Measurements from ENCODE around the gene HTR3B.
A peak's percentile ranks its signal among the peaks of the same experiment; 100 is the strongest.

The HTR3B gene

GRCh38 chr11:113974741-113975470 lies 70.3 kb downstream of the HTR3B start, which contains the start of gene HTR3A:
Gene HTR3A, plus strand, starts transcription at chr11:113975108. Its CDS starts 218 bp downstream, at chr11:113975326.
- Mint-ChIP-seq H3K27ac (peak within 1 kb of the TSS; percentile 98), H3K36me3 (no peaks in the 10 kb centered on the region), H3K4me3 (no peak within 1 kb of the TSS), H3K4me1 (peaks cover 58% of the 10 kb centered on the region), H3K9me3 (no peaks in the 10 kb centered on the region), H3K27me3 (no peaks in the 10 kb centered on the region)
- DNase-seq (ENCODE audit: low spot score in 2 of 2) (no peak), ATAC-seq (ENCODE audit: low read depth) (no peak)

- Mint-ChIP-seq H3K27ac (peak overlapping the region; percentile 98), H3K27me3 (no peaks in the 10 kb centered on the region), H3K4me3 (peak overlapping the region; percentile 73), H3K9me3 (no peaks in the 10 kb centered on the region), H3K4me1 (peaks cover 65% of the 10 kb centered on the region), H3K36me3 (no peaks in the 10 kb centered on the region)
- DNase-seq (ENCODE audit: low spot score in 2 of 2) (peak; percentile 43 to 46), ATAC-seq (ENCODE audit: low read depth) (peak; percentile 56)
These were observed 72.5 kb downstream of the HTR3B start for GRCh38 chr11:113977071-113977490.

- H3K27ac Mint-ChIP-seq = peak overlapping the region; percentile 98
- DNase-seq (ENCODE audit: low spot score in 2 of 2) = peak; percentile 60 to 73
- no peaks in the 10 kb centered on the region for H3K9me3 Mint-ChIP-seq
- peak; percentile 85 for ATAC-seq (ENCODE audit: low read depth)
- no peaks in the 10 kb centered on the region for H3K36me3 Mint-ChIP-seq
- peak overlapping the region; percentile 73 for H3K4me3 Mint-ChIP-seq
- H3K4me1 Mint-ChIP-seq = peaks cover 61% of the 10 kb centered on the region
- H3K27me3 Mint-ChIP-seq = no peaks in the 10 kb centered on the region
These were observed 73.1 kb downstream of the HTR3B start for GRCh38 chr11:113977701-113978100.

DNA sequence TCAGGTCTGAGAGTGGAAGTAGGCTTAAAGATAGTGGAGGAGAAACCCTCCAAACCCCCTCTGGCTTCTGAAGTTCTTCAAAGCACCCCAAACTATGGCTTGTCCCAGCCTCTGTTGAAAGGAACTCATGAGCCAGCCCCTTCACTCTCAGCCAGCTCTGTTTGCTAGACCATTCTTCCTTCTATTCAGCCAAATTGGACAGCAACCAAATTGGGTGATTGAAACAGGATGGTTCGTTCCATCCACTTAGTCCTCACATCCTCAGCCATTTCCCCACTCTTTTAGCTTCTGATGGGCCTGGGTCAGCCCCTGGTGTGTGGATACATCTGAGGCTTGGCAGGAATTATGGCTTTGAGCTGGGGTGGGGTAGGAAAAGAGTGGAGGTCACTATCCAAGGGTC lies 74.8 kb downstream of the HTR3B start:
- ATAC-seq (ENCODE audit: low read depth) (no peak), DNase-seq (ENCODE audit: low spot score in 2 of 2) (no peak)
- no peaks in the 10 kb centered on the region for H3K27me3 Mint-ChIP-seq
- peak overlapping the region; percentile 8 for H3K4me3 Mint-ChIP-seq
- H3K4me1 Mint-ChIP-seq = peaks cover 66% of the 10 kb centered on the region
- no peaks in the 10 kb centered on the region for H3K9me3 Mint-ChIP-seq
- H3K27ac Mint-ChIP-seq = peak overlapping the region; percentile 98
- peaks cover 5% of the 10 kb centered on the region for H3K36me3 Mint-ChIP-seq

DNA sequence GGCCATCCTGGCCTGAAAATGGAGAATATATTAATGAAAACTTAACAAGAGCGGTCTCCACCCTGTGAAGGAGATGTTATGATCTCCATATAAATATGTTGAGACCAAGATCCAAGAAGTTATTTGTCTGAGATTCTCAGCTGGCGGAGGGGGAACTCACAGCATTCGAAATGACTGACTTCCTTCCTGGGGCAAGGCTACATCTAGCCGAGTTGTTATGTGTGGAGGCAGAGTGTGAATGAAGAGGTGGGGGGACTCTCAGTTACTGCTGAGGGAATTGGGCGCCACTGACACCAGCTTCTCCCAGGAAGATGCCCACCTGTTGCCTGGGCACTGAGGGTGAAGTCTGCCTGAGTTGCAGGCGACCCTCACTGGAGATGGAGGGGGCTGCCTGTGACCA lies 76.2 kb downstream of the HTR3B start:
- Mint-ChIP-seq H3K9me3 (no peaks in the 10 kb centered on the region), H3K27me3 (no peaks in the 10 kb centered on the region), H3K4me3 (peak overlapping the region; percentile 41), H3K27ac (peak overlapping the region; percentile 98), H3K4me1 (peaks cover 61% of the 10 kb centered on the region), H3K36me3 (peaks cover 7% of the 10 kb centered on the region)
- no peak for ATAC-seq (ENCODE audit: low read depth)
- DNase-seq (ENCODE audit: low spot score in 2 of 2) = no peak

DNA sequence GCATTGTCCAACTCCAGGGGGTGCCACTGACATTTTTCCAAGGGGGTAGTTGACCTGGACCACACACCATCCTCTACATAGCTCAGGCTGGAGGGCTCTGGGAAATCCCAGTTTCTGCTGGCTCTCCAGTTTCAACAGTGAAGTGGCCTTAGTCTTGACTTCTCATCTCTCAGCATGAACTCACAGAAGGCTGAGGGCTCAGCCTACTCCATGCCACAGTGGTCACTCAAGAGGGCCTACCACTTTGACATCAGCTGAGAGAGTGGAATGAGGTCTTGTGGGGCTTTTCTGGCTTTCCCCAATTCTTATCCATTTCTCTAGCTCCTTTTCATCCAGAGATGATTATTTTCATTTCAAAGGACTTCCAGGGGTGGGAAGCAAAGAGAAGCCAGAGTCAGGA lies 77.7 kb downstream of the HTR3B start:
- no peak for DNase-seq (ENCODE audit: low spot score in 2 of 2)
- H3K27me3 Mint-ChIP-seq = no peaks in the 10 kb centered on the region
- peaks cover 7% of the 10 kb centered on the region for H3K36me3 Mint-ChIP-seq
- H3K9me3 Mint-ChIP-seq = no peaks in the 10 kb centered on the region
- ATAC-seq (ENCODE audit: low read depth) = no peak
- H3K4me3 Mint-ChIP-seq = peak overlapping the region; percentile 39
- peaks cover 46% of the 10 kb centered on the region for H3K4me1 Mint-ChIP-seq
- no peak overlapping the region for H3K27ac Mint-ChIP-seq

GRCh38 chr11:113984781-113985180 lies 80.2 kb downstream of the HTR3B start:
- peaks cover 7% of the 10 kb centered on the region for H3K36me3 Mint-ChIP-seq
- no peak for DNase-seq (ENCODE audit: low spot score in 2 of 2)
- ATAC-seq (ENCODE audit: low read depth) = peak; percentile 63
- H3K27ac Mint-ChIP-seq = no peak overlapping the region
- no peaks in the 10 kb centered on the region for H3K27me3 Mint-ChIP-seq
- H3K9me3 Mint-ChIP-seq = no peaks in the 10 kb centered on the region
- no peak overlapping the region for H3K4me3 Mint-ChIP-seq
- peaks cover 29% of the 10 kb centered on the region for H3K4me1 Mint-ChIP-seq

DNA sequence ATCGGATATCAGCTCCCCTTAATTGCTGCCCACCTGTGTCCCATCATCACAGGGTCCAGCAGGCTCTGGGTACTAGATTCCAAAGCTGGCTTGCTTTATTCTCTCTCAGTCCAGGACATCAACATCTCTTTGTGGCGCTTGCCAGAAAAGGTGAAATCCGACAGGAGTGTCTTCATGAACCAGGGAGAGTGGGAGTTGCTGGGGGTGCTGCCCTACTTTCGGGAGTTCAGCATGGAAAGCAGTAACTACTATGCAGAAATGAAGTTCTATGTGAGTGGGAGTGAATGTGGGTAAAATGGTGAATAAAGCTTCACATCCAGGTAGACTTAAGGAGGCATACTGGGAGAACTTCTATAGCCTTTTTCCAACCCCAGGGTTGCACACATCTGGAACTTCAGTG lies 81.3 kb downstream of the HTR3B start:
- ATAC-seq (ENCODE audit: low read depth) (no peak), DNase-seq (ENCODE audit: low spot score in 2 of 2) (no peak)
- no peak overlapping the region for H3K27ac Mint-ChIP-seq
- H3K36me3 Mint-ChIP-seq = peaks cover 9% of the 10 kb centered on the region
- no peaks in the 10 kb centered on the region for H3K27me3 Mint-ChIP-seq
- H3K4me3 Mint-ChIP-seq = no peak overlapping the region
- peaks cover 18% of the 10 kb centered on the region for H3K4me1 Mint-ChIP-seq
- no peaks in the 10 kb centered on the region for H3K9me3 Mint-ChIP-seq

DNA sequence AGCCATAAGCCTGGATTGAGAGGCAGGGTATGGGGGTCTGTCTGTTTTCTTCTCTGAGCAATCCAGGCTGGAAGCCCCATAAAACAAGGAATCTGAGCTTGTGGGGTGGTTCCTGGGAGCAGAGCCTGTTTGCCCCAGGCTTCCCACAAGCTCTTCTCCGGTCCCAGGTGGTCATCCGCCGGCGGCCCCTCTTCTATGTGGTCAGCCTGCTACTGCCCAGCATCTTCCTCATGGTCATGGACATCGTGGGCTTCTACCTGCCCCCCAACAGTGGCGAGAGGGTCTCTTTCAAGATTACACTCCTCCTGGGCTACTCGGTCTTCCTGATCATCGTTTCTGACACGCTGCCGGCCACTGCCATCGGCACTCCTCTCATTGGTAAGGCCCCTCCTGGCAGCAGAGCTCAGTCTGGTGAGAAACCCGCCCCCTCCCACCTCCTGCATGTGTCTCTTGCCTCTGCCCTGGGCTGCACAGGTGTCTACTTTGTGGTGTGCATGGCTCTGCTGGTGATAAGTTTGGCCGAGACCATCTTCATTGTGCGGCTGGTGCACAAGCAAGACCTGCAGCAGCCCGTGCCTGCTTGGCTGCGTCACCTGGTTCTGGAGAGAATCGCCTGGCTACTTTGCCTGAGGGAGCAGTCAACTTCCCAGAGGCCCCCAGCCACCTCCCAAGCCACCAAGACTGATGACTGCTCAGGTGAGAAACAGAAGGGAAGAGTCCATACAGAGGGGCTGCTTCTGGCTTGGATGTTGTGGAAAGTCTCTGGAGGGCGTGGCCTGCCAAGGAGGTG lies 82.0 kb downstream of the HTR3B start:
- no peak overlapping the region for H3K4me3 Mint-ChIP-seq
- H3K4me1 Mint-ChIP-seq = peaks cover 17% of the 10 kb centered on the region
- ATAC-seq (ENCODE audit: low read depth) = no peak
- H3K9me3 Mint-ChIP-seq = no peaks in the 10 kb centered on the region
- H3K27me3 Mint-ChIP-seq = no peaks in the 10 kb centered on the region
- DNase-seq (ENCODE audit: low spot score in 2 of 2) = no peak
- H3K36me3 Mint-ChIP-seq = peaks cover 9% of the 10 kb centered on the region
- no peak overlapping the region for H3K27ac Mint-ChIP-seq

GRCh38 chr11:113989381-113989780 lies 84.8 kb downstream of the HTR3B start:
- Mint-ChIP-seq H3K9me3 (no peaks in the 10 kb centered on the region), H3K36me3 (peaks cover 4% of the 10 kb centered on the region)

GRCh38 chr11:113989916-113990315 lies 85.3 kb downstream of the HTR3B start:
- H3K27me3 Mint-ChIP-seq = no peaks in the 10 kb centered on the region
- no peak overlapping the region for H3K4me3 Mint-ChIP-seq
- no peak overlapping the region for H3K27ac Mint-ChIP-seq
- no peak for DNase-seq (ENCODE audit: low spot score in 2 of 2)
- no peak for ATAC-seq (ENCODE audit: low read depth)
- H3K36me3 Mint-ChIP-seq = peaks cover 4% of the 10 kb centered on the region
- H3K9me3 Mint-ChIP-seq = no peaks in the 10 kb centered on the region
- peaks cover 16% of the 10 kb centered on the region for H3K4me1 Mint-ChIP-seq

More at GRCh38 chr11:113989381-113989780, 84.8 kb downstream of the HTR3B start:
- Mint-ChIP-seq H3K27ac (no peak overlapping the region), H3K4me1 (peaks cover 14% of the 10 kb centered on the region), H3K4me3 (no peak overlapping the region), H3K27me3 (no peaks in the 10 kb centered on the region)
- no peak for DNase-seq (ENCODE audit: low spot score in 2 of 2)
- no peak for ATAC-seq (ENCODE audit: low read depth)

GRCh38 chr11:113991170-113991569 lies 86.6 kb downstream of the HTR3B start:
- Mint-ChIP-seq H3K4me3 (no peak overlapping the region), H3K9me3 (no peaks in the 10 kb centered on the region), H3K4me1 (peaks cover 14% of the 10 kb centered on the region), H3K27me3 (no peaks in the 10 kb centered on the region), H3K27ac (no peak overlapping the region), H3K36me3 (peaks cover 2% of the 10 kb centered on the region)
- ATAC-seq (ENCODE audit: low read depth) (no peak), DNase-seq (ENCODE audit: low spot score in 2 of 2) (no peak)

DNA sequence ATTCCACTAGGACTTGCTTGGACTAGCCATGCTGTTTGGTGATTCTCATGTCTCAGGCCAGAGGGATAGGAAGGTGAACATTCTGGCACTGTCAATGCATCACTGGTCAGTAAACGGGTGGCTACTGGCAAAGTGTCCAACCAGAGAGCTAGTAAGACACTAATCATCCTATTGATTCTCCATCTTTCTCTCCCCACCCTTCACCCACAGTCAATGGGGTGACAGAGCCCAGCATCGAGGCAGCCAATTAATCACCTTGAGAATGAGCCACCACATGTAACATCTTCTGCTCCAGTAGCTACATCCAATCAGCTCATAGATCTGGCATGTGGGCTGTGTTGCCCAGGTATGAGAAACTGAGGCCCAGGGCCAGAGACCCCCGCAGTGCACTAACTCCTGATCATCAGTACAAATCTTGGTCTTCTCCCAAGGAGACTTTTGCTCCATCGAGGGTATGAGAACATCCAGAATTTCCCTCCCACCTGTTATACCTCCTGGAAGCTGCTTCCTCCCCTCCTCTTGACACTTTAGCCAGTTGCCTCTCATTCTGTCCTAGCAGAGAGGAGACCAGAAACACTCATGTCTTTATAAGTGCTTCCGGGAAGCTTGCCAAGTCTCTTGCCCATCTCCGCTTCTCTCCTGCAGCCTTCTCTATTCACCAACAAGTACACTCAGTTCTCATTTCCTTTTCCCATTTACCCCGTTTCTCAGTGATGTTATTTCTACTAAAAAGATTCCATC lies 87.3 kb downstream of the HTR3B start:
- Mint-ChIP-seq H3K36me3 (peaks cover 2% of the 10 kb centered on the region), H3K9me3 (no peaks in the 10 kb centered on the region), H3K4me3 (no peak overlapping the region), H3K4me1 (peaks cover 14% of the 10 kb centered on the region), H3K27me3 (no peaks in the 10 kb centered on the region), H3K27ac (no peak overlapping the region)
- DNase-seq (ENCODE audit: low spot score in 2 of 2) (no peak), ATAC-seq (ENCODE audit: low read depth) (no peak)

Data from memory B cell (primary cell).